HG03432 (cell line): ENCODE measurements around the gene SLC6A13.
"Not testable (repeated sequence)": the region's sequence is repeated elsewhere in the genome, so short reads cannot be mapped to it uniquely, and the experiment has no call there.

Experiments used
- ATAC-seq: cut with Tn5 transposase; IDR thresholded peaks from one replicate; pipeline ENCODE4 v1.9.1; 2021; ENCODE audit warnings: mild to moderate bottlenecking, moderate library complexity; ENCODE audit not compliant: unreplicated experiment

SLC6A13 gene

GRCh38 chr12:265096-265495, 2.5 kb upstream of the SLC6A13 start:
- ATAC-seq = no peak

- ATAC-seq = no peak
These were observed 1.6 kb upstream of the SLC6A13 start for GRCh38 chr12:264269-264668.

DNA sequence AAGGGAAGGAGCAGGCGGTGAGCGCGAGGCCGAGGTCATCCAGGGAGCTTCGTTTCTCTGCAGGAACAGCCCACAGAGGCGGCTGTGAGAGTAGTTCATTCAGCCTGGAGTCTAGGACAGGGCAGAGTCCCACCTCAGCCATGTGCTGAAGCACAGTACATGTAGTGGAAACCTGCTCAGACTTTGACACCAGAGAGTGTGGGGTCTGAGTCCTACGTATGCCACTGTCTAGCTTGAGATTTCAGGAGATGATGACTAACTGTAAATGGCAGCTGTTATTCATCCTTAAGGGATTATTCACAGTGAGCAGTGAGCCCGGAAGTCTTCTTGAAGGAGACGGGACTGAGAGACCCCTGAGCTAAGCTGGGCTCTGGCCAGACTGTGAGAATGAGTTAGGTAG, 938 bp upstream of the SLC6A13 start:
- ATAC-seq = no peak

- ATAC-seq = no peak
These were observed 523 bp downstream of the SLC6A13 start for GRCh38 chr12:262113-262512.

GRCh38 chr12:257521-258321, 4.9 kb downstream of the SLC6A13 start:
- ATAC-seq = no peak

DNA sequence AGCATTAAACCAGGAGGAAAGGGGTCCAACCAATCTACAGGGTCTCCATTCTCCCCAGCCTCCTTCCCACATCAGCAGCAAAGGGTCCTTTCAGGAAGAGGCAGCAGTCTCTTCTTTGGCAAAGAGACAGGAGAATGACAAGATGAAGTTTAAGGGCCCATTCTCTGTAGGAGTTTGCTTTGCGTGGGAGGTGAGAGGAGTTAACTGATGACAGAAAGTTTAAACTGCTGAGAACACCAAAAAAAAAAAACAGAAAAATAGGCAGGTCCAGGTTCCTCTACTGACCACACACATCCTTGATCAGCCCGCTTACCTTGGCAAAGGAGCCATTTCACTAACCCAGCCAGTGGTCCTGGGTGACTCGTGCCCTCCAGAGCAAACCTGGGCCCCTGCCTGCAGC, 5.7 kb downstream of the SLC6A13 start:
- ATAC-seq = no peak

GRCh38 chr12:256225-256624, 6.4 kb downstream of the SLC6A13 start:
- ATAC-seq = no peak

- ATAC-seq = no peak
These were observed 7.7 kb downstream of the SLC6A13 start for GRCh38 chr12:254912-255311.

GRCh38 chr12:254039-254438, 8.6 kb downstream of the SLC6A13 start:
- no peak for ATAC-seq

- no peak for ATAC-seq
These were observed 9.4 kb downstream of the SLC6A13 start for GRCh38 chr12:253116-253831.

- no peak for ATAC-seq
These were observed 10.0 kb downstream of the SLC6A13 start for GRCh38 chr12:252636-253035.

- ATAC-seq = no peak
These were observed 15.4 kb downstream of the SLC6A13 start for GRCh38 chr12:247271-247670.

DNA sequence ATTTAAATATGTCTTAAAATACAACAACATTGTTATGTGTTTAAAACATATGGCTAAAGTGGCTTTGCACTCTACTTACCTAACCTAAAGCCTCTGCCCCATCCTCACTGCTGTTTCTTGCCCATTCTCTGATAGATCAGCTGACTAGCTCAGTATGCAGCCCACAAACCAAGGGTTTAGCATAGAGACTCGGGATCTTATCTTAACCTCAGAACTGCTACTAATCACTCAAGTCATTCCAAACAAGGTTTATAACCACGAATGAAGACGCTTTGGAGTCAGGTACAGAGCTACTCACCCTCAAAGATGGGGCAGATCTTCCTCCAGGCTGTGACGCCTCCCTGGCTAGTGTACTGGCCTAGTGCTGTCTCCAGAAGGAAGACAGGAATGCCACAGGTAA, 19.3 kb downstream of the SLC6A13 start:
- no peak for ATAC-seq

- ATAC-seq = no peak
These were observed 20.1 kb downstream of the SLC6A13 start for GRCh38 chr12:242496-242895.

DNA sequence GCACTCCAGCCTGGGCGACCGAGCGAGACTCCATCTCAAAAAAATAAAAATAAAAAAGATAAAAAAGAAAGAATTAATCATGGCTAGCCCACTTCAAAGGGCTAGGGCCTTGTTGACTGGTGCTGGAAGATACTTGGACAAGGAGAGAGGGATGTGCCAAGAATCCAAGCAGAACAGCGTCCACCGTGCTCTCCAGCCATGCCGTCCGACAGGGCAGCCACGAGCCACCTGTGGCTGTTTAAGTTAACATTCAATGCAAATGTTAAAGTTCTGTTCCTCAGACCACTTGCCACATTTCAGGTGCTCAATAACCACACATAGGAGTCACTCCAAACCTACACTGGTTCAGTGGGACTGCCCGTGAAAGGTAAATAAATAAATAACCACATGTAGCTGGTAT, 21.4 kb downstream of the SLC6A13 start:
- ATAC-seq = no peak

- no peak for ATAC-seq
These were observed 22.1 kb downstream of the SLC6A13 start for GRCh38 chr12:240566-240965.

DNA sequence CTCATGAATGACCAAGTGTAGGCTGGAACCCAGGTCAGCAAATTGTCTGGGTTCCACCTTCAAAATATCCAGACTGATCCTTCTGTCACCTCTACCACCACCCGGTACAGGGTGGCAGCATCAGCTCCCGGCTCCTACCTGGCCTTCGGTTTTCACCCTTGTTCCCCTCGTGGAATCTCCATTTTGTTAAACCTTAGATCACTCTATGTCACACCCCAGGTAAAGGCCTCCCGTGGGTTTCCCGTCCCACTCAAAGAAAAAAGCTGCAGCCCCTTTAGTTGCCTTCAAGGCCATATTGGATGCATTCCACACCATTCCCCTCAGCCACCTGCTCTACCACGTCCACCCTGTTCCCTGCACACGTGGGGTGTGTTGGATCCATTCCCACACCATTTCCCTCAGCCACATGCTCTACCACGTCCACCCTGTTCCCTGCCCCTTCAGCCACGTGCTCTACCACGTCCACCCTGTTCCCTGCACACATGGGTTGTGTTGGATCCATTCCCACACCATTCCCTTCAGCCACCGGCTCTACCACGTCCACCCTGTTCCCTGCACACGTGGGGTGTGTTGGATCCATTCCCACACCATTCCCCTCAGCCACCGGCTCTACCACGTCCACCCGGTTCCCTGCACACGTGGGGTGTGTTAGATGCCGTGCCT, 23.8 kb downstream of the SLC6A13 start:
- ATAC-seq = no peak

DNA sequence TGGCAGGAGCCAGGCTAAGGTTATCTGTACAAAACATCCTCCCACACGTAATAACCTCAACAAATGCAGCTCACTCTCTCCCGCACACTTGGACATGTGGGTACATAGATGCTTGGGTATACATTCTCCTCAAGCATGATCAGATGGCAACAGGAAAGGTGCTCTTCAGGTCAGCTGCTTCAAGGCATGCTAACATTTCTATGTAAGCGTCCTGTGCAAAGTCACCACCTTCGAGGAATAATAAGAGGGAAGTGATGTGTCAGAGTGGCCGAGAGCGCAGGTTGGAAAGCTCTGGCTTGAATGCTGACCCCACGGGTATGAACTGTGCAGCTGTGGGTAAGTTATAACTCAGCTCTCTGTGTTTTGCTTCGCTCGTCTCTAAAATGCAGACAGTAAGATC, 24.5 kb downstream of the SLC6A13 start:
- ATAC-seq = no peak

GRCh38 chr12:237026-237815, 25.4 kb downstream of the SLC6A13 start:
- ATAC-seq = no peak

- no peak for ATAC-seq
These were observed 26.2 kb downstream of the SLC6A13 start for GRCh38 chr12:236445-236844.

DNA sequence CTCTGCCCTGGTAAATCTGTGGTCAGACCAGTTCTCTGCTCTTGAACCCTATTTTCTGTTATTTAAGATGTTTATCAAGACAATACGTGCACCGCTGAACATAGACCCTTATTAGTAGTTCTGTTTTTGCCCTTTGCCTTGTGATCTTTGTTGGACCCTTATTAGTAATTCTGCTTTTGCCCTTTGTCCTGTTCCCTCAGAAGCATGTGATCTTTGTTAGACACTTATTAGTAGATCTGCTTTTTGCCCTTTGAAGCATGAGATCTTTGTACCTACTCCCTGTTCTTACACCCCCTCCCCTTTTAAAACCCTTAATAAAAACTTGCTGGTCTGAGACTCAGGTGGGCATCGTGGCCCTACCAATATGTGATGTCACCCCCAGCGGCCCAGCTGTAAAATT, 26.7 kb downstream of the SLC6A13 start:
- ATAC-seq = not testable (repeated sequence)
